PC-3 (cell line): ENCODE data around the gene KCNA2.

Experiments
- EZH2 ChIP-seq: fragments of 300-600 bp; sonication (generic); IDR thresholded peaks from one replicate; pipeline ENCODE4 v1.6.1; 2017; ENCODE audit warnings: antibody characterized with exemption, mild to moderate bottlenecking, low read length; ENCODE audit not compliant: unreplicated experiment
- TF ChIP-seq, protein P1 (sequence below): fragments of 300-600 bp; sonication (generic); conservative IDR thresholded peaks from 2 replicates; pipeline ENCODE4 v1.5.1; 2017; ENCODE audit warnings: antibody characterized with exemption, low read depth, mild to moderate bottlenecking, low read length

GRCh38 chr1:110626889-110627288 lies 20.7 kb upstream of the KCNA2 start:
- TF ChIP-seq, protein P1, sequence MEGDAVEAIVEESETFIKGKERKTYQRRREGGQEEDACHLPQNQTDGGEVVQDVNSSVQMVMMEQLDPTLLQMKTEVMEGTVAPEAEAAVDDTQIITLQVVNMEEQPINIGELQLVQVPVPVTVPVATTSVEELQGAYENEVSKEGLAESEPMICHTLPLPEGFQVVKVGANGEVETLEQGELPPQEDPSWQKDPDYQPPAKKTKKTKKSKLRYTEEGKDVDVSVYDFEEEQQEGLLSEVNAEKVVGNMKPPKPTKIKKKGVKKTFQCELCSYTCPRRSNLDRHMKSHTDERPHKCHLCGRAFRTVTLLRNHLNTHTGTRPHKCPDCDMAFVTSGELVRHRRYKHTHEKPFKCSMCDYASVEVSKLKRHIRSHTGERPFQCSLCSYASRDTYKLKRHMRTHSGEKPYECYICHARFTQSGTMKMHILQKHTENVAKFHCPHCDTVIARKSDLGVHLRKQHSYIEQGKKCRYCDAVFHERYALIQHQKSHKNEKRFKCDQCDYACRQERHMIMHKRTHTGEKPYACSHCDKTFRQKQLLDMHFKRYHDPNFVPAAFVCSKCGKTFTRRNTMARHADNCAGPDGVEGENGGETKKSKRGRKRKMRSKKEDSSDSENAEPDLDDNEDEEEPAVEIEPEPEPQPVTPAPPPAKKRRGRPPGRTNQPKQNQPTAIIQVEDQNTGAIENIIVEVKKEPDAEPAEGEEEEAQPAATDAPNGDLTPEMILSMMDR = no peak
- no peak for TF ChIP-seq EZH2
